Skeletal muscle tissue (tissue), 4 donors: ENCODE results near the gene PPP1R9A. TPM values are rescaled to one million over a fixed set of nuclear protein-coding genes. Genes with fewer than 3 reads are reported as not detected.

Experiments
- H3K27ac ChIP-seq: one replicate; pipeline ENCODE4 v1.7.0; 2013; ENCODE audit warnings: mild to moderate bottlenecking, low read depth, low read length, inconsistent platforms
- H3K27me3 ChIP-seq, 3 donors: one replicate each; pipeline ENCODE4 v1.7.0; 2013; ENCODE audit warnings: low read length in 3 of 3; ENCODE audit not compliant: control insufficient read depth in 3 of 3, insufficient read depth in 3 of 3
- H3K36me3 ChIP-seq, 3 donors: one replicate each; pipeline ENCODE4 v1.7.0; 2013; ENCODE audit warnings: low read length in 3 of 3; ENCODE audit not compliant: control insufficient read depth in 3 of 3, insufficient read depth in 3 of 3
- H3K4me1 ChIP-seq, 3 donors: one replicate each; pipeline ENCODE4 v1.7.0; 2013; ENCODE audit warnings: low read length in 3 of 3, mild to moderate bottlenecking in 3 of 3; ENCODE audit not compliant: control insufficient read depth in 3 of 3, insufficient read depth in 3 of 3
- H3K4me3 ChIP-seq, 3 donors: one replicate each; pipeline ENCODE4 v1.7.0; 2013; ENCODE audit warnings: low read length in 3 of 3
- H3K9ac ChIP-seq, 3 donors: one replicate each; pipeline ENCODE4 v1.7.0; 2013; ENCODE audit warnings: low read length in 3 of 3, mild to moderate bottlenecking in 3 of 3, moderate library complexity in 2 of 3, low read depth in 1 of 3
- H3K9me3 ChIP-seq, 3 donors: one replicate each; pipeline ENCODE4 v1.7.0; 2013; ENCODE audit warnings: low read length in 3 of 3; ENCODE audit not compliant: control insufficient read depth in 3 of 3
- total RNA-seq: library from RNA; depleted of rRNA; stranded (reverse); fragments of >200 nt; gene quantifications from one replicate; pipeline ENCODE4 v1.2.3, GENCODE V29; 2014
- donor health status: Osteomylitis.

Gene PPP1R9A
- total RNA-seq, 1 donor from 2014 or later: 42.3 TPM

DNA sequence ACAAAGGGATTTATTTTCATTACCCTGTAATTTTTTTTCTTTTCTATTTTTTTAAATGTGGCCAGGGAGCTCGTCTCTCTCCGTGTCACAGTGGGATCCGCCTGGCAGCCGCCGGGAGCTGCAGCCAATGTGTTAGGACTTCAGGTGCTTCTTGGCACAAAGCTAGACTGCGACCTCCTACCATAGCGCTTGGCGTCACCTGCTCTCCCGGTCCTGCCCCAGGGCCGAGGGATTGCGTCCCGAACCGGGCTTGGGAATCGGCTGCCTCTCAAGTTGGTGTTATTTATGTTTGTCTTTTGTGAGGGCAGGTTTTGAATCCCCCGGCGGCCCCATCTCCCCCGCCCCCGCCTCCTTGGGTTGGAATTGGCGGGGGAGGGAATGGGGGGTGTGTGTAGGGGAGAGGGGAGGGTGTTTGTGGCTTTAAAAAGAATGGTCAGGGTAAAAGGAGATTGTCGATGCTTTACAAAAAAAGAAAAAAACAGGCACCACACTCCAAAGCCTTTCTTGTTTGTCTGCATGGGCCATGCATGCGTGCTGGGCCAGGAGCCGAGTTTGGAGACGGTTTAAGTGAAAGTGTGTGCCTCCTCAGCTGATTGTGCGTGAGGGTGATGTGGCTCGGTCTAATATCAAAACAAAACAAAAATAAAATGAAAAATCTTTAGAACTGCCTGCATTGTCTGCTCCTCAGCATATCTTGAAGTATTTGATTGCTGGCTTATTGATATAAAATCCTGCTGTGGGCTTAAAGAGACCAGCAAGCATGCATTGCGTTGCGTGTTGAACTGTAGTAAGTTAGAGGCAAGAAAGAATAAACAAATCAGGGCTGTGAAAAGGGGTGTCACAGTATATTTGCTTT is 1.2 kb downstream of the PPP1R9A start:
- Histone ChIP-seq H3K36me3 (no peaks in the 10 kb centered on the region), H3K9ac (peak overlapping the region; percentile 69 to 80 (median 78)), H3K4me3 (peak overlapping the region; percentile 80 to 90 (median 81)), H3K9me3 (no peaks in the 10 kb centered on the region), H3K4me1 (peaks cover 2 to 11% (median 6%) of the 10 kb centered on the region in 3 donors), H3K27me3 (no peaks in the 10 kb centered on the region), H3K27ac (peak overlapping the region; percentile 20)

- peaks cover 2 to 11% (median 6%) of the 10 kb centered on the region in 3 donors for H3K4me1 ChIP-seq
- no peaks in the 10 kb centered on the region for H3K9me3 ChIP-seq
- peak overlapping the region; percentile 80 to 90 (median 81) for H3K4me3 ChIP-seq
- peak overlapping the region; percentile 30 to 80 (median 57) for H3K9ac ChIP-seq
- H3K27me3 ChIP-seq: no peaks in the 10 kb centered on the region
- no peaks in the 10 kb centered on the region for H3K36me3 ChIP-seq
- H3K27ac ChIP-seq: no peak overlapping the region
Observed at GRCh38 chr7:94909179-94909466, 1.7 kb downstream of the PPP1R9A start.

DNA sequence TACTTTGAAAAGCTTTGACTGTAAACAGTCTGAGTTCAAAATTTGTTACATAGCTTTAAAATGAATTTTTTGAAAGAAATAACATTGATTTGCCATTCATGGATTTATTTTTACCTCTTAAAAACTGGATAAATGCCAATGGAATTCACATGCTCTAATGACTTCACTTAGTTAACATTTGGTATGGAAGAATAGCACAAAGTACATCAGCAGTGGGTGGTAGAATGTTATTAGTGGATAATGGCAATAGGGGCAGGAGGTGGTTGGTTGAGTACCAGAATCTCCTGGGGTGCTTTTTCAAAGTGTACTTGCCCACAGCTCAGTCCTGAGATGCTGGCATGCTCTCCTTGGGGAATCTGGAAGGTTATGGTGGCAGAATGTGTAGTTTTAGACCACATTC is 4.7 kb downstream of the PPP1R9A start:
- Histone ChIP-seq H3K4me1 (peaks cover 2 to 11% (median 6%) of the 10 kb centered on the region in 3 donors), H3K9ac (no peak overlapping the region), H3K36me3 (no peaks in the 10 kb centered on the region), H3K27me3 (no peaks in the 10 kb centered on the region), H3K4me3 (no peak overlapping the region), H3K27ac (no peak overlapping the region), H3K9me3 (no peaks in the 10 kb centered on the region)

DNA sequence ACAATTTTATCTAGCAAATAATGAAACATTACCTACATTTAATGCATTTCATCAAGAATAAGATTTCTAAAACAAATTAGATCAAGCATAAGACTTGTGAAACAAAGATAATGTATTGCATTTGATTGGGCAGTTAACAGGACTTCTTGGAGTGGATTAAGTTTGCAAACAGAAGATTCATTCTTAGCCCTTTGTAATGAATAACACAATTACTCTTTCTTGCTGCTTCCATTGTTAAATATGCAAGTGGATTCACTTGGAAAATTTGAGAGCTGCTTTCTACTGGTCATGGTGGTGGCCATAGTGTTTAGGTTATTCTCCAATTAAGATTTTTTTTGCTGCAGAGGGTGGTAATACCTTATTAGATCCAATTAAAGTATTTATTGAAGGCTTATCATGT is 6.0 kb downstream of the PPP1R9A start:
- H3K27ac ChIP-seq: no peak overlapping the region
- no peaks in the 10 kb centered on the region for H3K27me3 ChIP-seq
- no peak overlapping the region for H3K4me3 ChIP-seq
- H3K9ac ChIP-seq: no peak overlapping the region
- no peaks in the 10 kb centered on the region for H3K9me3 ChIP-seq
- no peaks in the 10 kb centered on the region for H3K36me3 ChIP-seq
- peaks cover 2 to 11% (median 6%) of the 10 kb centered on the region in 3 donors for H3K4me1 ChIP-seq

GRCh38 chr7:94921911-94922310 is 14.5 kb downstream of the PPP1R9A start:
- H3K9me3 ChIP-seq: no peaks in the 10 kb centered on the region
- H3K27ac ChIP-seq: no peak overlapping the region
- no peak overlapping the region for H3K4me3 ChIP-seq
- no peaks in the 10 kb centered on the region for H3K27me3 ChIP-seq
- no peaks in the 10 kb centered on the region for H3K36me3 ChIP-seq
- H3K4me1 ChIP-seq: no peaks in the 10 kb centered on the region
- no peak overlapping the region for H3K9ac ChIP-seq

- H3K9me3 ChIP-seq: no peaks in the 10 kb centered on the region
- H3K27ac ChIP-seq: no peak overlapping the region
- no peaks in the 10 kb centered on the region for H3K4me1 ChIP-seq
- no peaks in the 10 kb centered on the region for H3K36me3 ChIP-seq
- H3K4me3 ChIP-seq: no peak overlapping the region
- H3K9ac ChIP-seq: no peak overlapping the region
- no peaks in the 10 kb centered on the region for H3K27me3 ChIP-seq
Observed at GRCh38 chr7:94922457-94922856, 15.1 kb downstream of the PPP1R9A start.

DNA sequence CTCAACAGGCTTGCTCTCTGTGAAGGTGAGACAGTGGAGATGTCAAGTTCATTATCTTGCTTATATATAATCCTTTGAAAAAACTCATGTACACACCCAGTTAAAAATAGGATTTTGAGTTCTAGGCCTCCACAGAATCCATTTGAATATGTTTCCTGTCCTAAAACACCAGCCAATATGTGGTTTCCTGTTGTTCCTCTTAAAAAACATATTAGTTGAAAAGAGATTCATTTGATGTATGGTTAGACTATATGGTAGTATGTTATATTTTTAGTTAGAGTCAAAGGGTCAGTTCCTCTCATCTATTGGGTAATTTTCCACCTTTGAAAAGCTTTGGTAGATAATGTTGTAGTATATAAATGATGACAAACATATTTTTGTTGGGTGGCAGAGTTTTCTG is 16.0 kb downstream of the PPP1R9A start:
- H3K9me3 ChIP-seq: no peaks in the 10 kb centered on the region
- no peaks in the 10 kb centered on the region for H3K27me3 ChIP-seq
- H3K4me1 ChIP-seq: no peaks in the 10 kb centered on the region
- no peak overlapping the region for H3K9ac ChIP-seq
- no peak overlapping the region for H3K4me3 ChIP-seq
- no peaks in the 10 kb centered on the region for H3K36me3 ChIP-seq
- H3K27ac ChIP-seq: no peak overlapping the region

- H3K36me3 ChIP-seq: no peaks in the 10 kb centered on the region
- H3K27ac ChIP-seq: no peak overlapping the region
Observed at GRCh38 chr7:94928168-94928707, 20.8 kb downstream of the PPP1R9A start.

DNA sequence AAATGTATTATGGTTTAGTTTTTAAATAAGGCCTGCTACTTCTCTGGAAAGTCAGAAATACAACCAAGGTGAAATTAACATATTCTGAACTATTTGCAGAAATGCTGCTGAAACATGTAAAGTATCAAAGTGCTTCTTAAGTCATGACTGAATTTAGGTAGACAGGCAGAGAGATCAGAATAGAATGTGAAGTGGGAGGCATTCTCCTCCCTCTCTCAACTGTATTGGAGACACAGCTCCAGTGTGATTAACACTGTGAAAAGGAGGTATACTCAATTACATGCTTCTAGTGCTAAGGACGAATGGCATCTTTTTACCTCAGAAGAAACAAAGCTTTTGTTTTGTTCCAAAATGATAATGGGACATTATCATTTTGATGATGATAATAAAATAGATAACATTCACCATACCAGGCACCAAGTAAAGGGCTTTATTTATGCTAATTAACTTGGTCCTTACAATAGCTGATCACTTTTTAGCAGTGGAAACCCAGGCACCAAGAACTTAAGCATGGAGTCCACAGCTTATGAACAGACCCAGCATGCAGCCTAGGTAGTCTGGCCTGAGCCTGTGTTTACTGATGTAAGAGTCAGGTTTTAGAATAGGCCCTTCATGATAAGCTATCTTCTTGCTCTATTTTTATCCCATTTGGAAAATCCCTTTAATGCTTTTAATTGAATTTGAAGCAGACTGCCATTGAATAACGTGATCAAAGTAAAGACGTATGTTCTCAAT is 26.0 kb downstream of the PPP1R9A start:
- Histone ChIP-seq H3K27me3 (no peaks in the 10 kb centered on the region), H3K4me1 (peaks cover 0 to 4% (median 0%) of the 10 kb centered on the region in 3 donors), H3K9me3 (no peaks in the 10 kb centered on the region), H3K9ac (no peak overlapping the region), H3K36me3 (no peaks in the 10 kb centered on the region), H3K27ac (no peak overlapping the region), H3K4me3 (no peak overlapping the region)

More at GRCh38 chr7:94928168-94928707, 20.8 kb downstream of the PPP1R9A start:
- Histone ChIP-seq H3K9me3 (no peaks in the 10 kb centered on the region), H3K27me3 (no peaks in the 10 kb centered on the region), H3K4me3 (no peak overlapping the region), H3K4me1 (no peaks in the 10 kb centered on the region), H3K9ac (no peak overlapping the region)

DNA sequence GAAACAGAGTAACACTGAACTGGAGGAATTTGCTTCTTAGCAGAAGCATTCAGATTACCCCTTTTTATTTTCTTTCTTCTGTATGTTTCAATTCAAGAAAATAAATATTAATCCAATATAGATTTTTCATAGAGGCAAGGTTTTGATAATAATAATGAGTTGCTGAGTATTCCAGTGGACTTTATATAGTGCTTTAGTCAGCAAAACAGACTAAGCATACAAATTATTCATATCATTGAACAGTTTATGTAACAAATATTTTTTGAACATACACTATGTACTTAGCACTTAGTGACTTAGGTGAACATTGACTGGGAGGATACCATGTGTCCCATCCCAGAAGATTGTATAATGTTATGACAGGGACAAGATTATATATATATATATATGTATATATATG is 32.0 kb downstream of the PPP1R9A start:
- H3K27ac ChIP-seq: no peak overlapping the region
- no peaks in the 10 kb centered on the region for H3K27me3 ChIP-seq
- no peaks in the 10 kb centered on the region for H3K36me3 ChIP-seq
- H3K4me1 ChIP-seq: no peaks in the 10 kb centered on the region
- H3K9ac ChIP-seq: no peak overlapping the region
- H3K4me3 ChIP-seq: no peak overlapping the region
- no peaks in the 10 kb centered on the region for H3K9me3 ChIP-seq
